ENCODE data around the gene LENEP. TPM values are rescaled to one million over a fixed set of nuclear protein-coding genes. Genes with fewer than 3 reads are reported as not detected.
A peak's percentile ranks its signal among the peaks of the same experiment; 100 is the strongest.

The LENEP gene
- total RNA-seq, 2 donors from 2014 or later: not detected

DNA sequence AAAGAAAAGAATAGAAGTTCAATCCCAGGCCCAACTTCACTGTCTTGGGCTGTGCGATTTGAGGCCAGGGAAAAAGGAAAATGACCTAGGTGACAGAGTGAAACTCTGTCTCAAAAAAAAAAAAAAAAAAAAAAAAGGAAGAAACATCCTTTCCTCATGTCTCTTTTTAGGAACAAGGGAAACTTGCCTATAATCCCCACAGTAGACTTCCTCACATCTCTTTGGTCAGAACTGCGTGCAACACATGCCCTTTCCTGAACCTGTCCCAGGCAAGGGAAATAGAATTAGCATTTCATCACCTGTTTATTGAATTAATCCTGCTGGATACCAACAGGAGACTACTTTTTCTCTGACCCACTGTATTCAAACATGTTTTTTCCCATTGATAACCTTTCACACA is 42.5 kb downstream of the LENEP start:
- intact Hi-C loops (cut with DNase I): no loop called here
- TF ChIP-seq POLR2AphosphoS5 (IDR thresholded peaks at IDR 0.05) (no peak), CTCF (IDR thresholded peaks at IDR 0.05) (no peak), POLR2A (IDR thresholded peaks at IDR 0.05) (no peak)
- WGBS: 89% methylated on average over 2 of the region's 2 CpGs
- Histone ChIP-seq H3K36me3 (no peaks in the 10 kb centered on the region), H3K4me1 (replicated peaks) (peaks cover 5% of the 10 kb centered on the region), H3K4me3 (no peak overlapping the region), H3K9me3 (no peaks in the 10 kb centered on the region), H3K27ac (no peak overlapping the region), H3K27me3 (replicated peaks; ENCODE audit: insufficient read depth) (no peaks in the 10 kb centered on the region)
- DNase-seq (ENCODE audit: low spot score): no peak

DNA sequence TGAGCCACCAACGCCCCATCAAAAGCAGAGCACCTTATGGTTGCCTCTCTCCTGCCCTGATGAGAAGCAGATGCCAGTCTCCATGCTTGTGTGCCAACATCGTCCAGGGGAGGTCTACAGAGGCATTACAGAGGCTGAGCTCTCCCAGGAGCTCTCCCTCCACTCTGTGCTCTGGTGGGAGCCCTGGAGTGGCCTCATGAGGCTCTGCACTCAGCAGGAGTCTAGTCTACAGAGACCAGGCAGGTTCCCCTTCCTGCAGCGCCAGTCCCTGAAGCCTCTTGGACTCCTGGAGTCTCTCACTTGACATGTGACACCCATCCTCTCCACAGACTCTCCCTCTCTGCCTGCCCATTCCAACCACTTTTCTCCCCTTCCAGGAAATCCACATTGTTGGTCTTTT is 43.7 kb downstream of the LENEP start:
- intact Hi-C loops (cut with DNase I): no loop called here
- TF ChIP-seq CTCF (IDR thresholded peaks at IDR 0.05) (no peak), POLR2A (IDR thresholded peaks at IDR 0.05) (no peak)
- WGBS: 94% methylated on average over 3 of the region's 3 CpGs
- Histone ChIP-seq H3K27ac (no peak overlapping the region), H3K27me3 (replicated peaks; ENCODE audit: insufficient read depth) (no peaks in the 10 kb centered on the region), H3K4me1 (replicated peaks) (peaks cover 5% of the 10 kb centered on the region), H3K36me3 (no peaks in the 10 kb centered on the region), H3K9me3 (no peaks in the 10 kb centered on the region), H3K4me3 (no peak overlapping the region)
- DNase-seq (ENCODE audit: low spot score): no peak

DNA sequence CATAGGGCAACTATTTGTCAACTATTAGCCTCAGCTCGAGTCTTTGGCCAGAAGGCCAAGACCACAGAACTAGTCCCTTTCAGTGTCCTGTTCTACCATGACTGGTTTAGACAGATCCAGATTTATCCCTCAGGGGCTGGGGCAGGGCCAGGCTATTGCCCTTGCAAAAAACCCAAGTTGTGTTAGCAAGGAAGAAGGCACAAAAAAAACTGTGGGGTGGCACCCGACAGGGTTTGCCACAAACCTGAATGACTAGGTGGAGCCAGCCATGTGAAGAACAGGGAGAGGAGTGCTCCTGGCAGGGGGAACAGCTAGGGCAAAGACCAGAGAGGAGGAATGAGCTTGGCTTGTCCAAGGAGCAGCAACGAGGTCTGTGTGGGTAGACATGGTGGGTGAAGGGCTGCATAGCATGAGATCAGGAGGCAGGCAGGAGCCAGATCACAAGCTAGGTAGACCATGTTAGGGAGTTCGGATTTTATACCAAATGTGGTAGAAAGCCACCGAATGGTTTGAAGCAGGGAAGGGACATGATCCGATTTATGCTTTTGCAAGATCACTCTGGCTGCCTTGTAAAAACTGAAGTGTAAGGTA is 44.6 kb downstream of the LENEP start:
- no peak overlapping the region for H3K4me3 ChIP-seq
- no peak for DNase-seq (ENCODE audit: low spot score)
- H3K36me3 ChIP-seq: no peaks in the 10 kb centered on the region
- peak overlapping the region; percentile 66 to 72 for H3K27ac ChIP-seq
- intact Hi-C loops (cut with DNase I): no loop called here
- no peak for TF ChIP-seq CTCF (IDR thresholded peaks at IDR 0.05)
- no peak for TF ChIP-seq POLR2A (IDR thresholded peaks at IDR 0.05)
- TF ChIP-seq POLR2AphosphoS5 (IDR thresholded peaks at IDR 0.05): no peak
- peaks cover 5% of the 10 kb centered on the region for H3K4me1 ChIP-seq (replicated peaks)
- H3K9me3 ChIP-seq: no peaks in the 10 kb centered on the region
- no peaks in the 10 kb centered on the region for H3K27me3 ChIP-seq (replicated peaks; ENCODE audit: insufficient read depth)
- WGBS: 68% methylated on average over 6 of the region's 6 CpGs

- Histone ChIP-seq H3K9me3 (no peaks in the 10 kb centered on the region), H3K27ac (peak overlapping the region; percentile 66 to 72), H3K36me3 (no peaks in the 10 kb centered on the region), H3K4me1 (replicated peaks) (peaks cover 5% of the 10 kb centered on the region), H3K27me3 (replicated peaks; ENCODE audit: insufficient read depth) (no peaks in the 10 kb centered on the region), H3K4me3 (no peak overlapping the region)
- 11% methylated on average over 8 of the region's 8 CpGs for WGBS
- DNase-seq (ENCODE audit: low spot score): peak; percentile 81
- intact Hi-C loops (cut with DNase I): no loop called here
- TF ChIP-seq POLR2AphosphoS5 (IDR thresholded peaks at IDR 0.05) (peak; percentile 95), CTCF (IDR thresholded peaks at IDR 0.05) (no peak)
Measured at GRCh38 chr1:155038602-155039307, 45.4 kb downstream of the LENEP start.

GRCh38 chr1:155039308-155039669 is 45.9 kb downstream of the LENEP start:
- Histone ChIP-seq H3K27ac (peak overlapping the region; percentile 66 to 72), H3K27me3 (replicated peaks; ENCODE audit: insufficient read depth) (no peaks in the 10 kb centered on the region), H3K36me3 (no peaks in the 10 kb centered on the region), H3K4me1 (replicated peaks) (peaks cover 5% of the 10 kb centered on the region), H3K9me3 (no peaks in the 10 kb centered on the region), H3K4me3 (no peak overlapping the region)
- no peak for TF ChIP-seq POLR2A (IDR thresholded peaks at IDR 0.05)
- no peak for TF ChIP-seq CTCF (IDR thresholded peaks at IDR 0.05)
- no peak for TF ChIP-seq POLR2AphosphoS5 (IDR thresholded peaks at IDR 0.05)
- WGBS: 74% methylated on average over 4 of the region's 4 CpGs
- intact Hi-C loops (cut with DNase I): no loop called here
- DNase-seq (ENCODE audit: low spot score): no peak
